Nephron (organoid): ENCODE measurements around the gene ZNF565.

Source experiments
- H3K27ac Mint-ChIP-seq, 3 experiments: 2 replicates each; pipeline ENCODE4 v1.8.0; 2020; ENCODE audit warnings: mixed read lengths in 3 of 3, mild to moderate bottlenecking in 2 of 3, moderate library complexity in 1 of 3
- H3K27me3 Mint-ChIP-seq: 2 replicates; pipeline ENCODE4 v1.8.0; 2021; ENCODE audit warnings: low read depth, mild to moderate bottlenecking, moderate library complexity, mixed read lengths
- H3K36me3 Mint-ChIP-seq: 2 replicates; pipeline ENCODE4 v1.8.0; 2020; ENCODE audit warnings: low read depth, mixed read lengths
- H3K4me1 Mint-ChIP-seq: 2 replicates; pipeline ENCODE4 v1.8.0; 2020; ENCODE audit warnings: mixed read lengths
- H3K4me3 Mint-ChIP-seq, 3 experiments: 2 replicates each; pipeline ENCODE4 v1.8.0; 2020; ENCODE audit warnings: mild to moderate bottlenecking in 3 of 3, mixed read lengths in 3 of 3, moderate library complexity in 2 of 3
- H3K9me3 Mint-ChIP-seq: 2 replicates; pipeline ENCODE4 v1.8.0; 2020; ENCODE audit warnings: mixed read lengths
- CTCF ChIP-seq, 3 experiments: fragments of 200-600 bp; sonication (generic); IDR thresholded peaks; one replicate each; pipeline ENCODE4 v1.5.0; 2021; ENCODE audit warnings: antibody characterized with exemption in 3 of 3; ENCODE audit not compliant: unreplicated experiment in 3 of 3

The ZNF565 gene

GRCh38 chr19:36256853-36257519 is 42.5 kb upstream of the ZNF565 start:
- Mint-ChIP-seq H3K4me3 (peak overlapping the region in 2 of 3 experiments; percentile 87 to 90), H3K27me3 (no peaks in the 10 kb centered on the region), H3K27ac (no peak overlapping the region), H3K9me3 (peaks cover 47% of the 10 kb centered on the region), H3K4me1 (no peaks in the 10 kb centered on the region), H3K36me3 (peaks cover 50% of the 10 kb centered on the region)
- TF ChIP-seq CTCF (IDR thresholded peaks at IDR 0.05; ENCODE audit: unreplicated experiment in 3 of 3) = no peak

DNA sequence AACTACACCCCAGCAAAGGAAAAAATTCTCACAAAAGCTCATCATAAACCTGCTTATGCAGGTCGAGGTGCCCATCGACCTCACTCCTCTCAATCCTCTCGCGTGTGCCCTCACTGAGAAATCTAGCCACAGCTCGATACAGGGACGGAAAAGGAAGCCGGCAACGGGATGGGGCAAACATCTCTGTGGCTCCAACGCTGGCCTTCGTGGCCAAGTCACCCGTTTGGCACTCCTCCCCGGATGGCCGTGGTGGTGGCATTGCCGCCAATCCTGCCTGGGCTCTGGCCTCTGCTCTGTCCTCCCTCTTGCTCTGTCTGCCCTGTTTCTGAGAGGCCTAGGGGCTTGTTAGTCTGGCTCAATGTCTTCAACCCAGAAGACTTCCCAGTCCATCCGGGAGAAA is 41.6 kb upstream of the ZNF565 start:
- no peaks in the 10 kb centered on the region for H3K27me3 Mint-ChIP-seq
- no peak overlapping the region for H3K27ac Mint-ChIP-seq
- H3K4me3 Mint-ChIP-seq = peak overlapping the region; percentile 43 to 69 (median 60)
- peaks cover 50% of the 10 kb centered on the region for H3K36me3 Mint-ChIP-seq
- no peak for TF ChIP-seq CTCF (IDR thresholded peaks at IDR 0.05; ENCODE audit: unreplicated experiment in 3 of 3)
- H3K4me1 Mint-ChIP-seq = no peaks in the 10 kb centered on the region
- peaks cover 50% of the 10 kb centered on the region for H3K9me3 Mint-ChIP-seq

GRCh38 chr19:36255316-36255715 is 40.9 kb upstream of the ZNF565 start:
- TF ChIP-seq CTCF (IDR thresholded peaks at IDR 0.05; ENCODE audit: unreplicated experiment in 3 of 3) = no peak
- Mint-ChIP-seq H3K4me3 (peak overlapping the region in 2 of 3 experiments; percentile 11 to 69), H3K27ac (no peak overlapping the region), H3K36me3 (peaks cover 50% of the 10 kb centered on the region), H3K27me3 (no peaks in the 10 kb centered on the region), H3K4me1 (no peaks in the 10 kb centered on the region), H3K9me3 (peaks cover 50% of the 10 kb centered on the region)

- Mint-ChIP-seq H3K4me3 (peak overlapping the region in 2 of 3 experiments; percentile 20 to 21), H3K27ac (no peak overlapping the region), H3K9me3 (peaks cover 50% of the 10 kb centered on the region), H3K36me3 (peaks cover 50% of the 10 kb centered on the region), H3K27me3 (no peaks in the 10 kb centered on the region), H3K4me1 (no peaks in the 10 kb centered on the region)
- no peak for TF ChIP-seq CTCF (IDR thresholded peaks at IDR 0.05; ENCODE audit: unreplicated experiment in 3 of 3)
Observed at GRCh38 chr19:36254848-36255247, 40.4 kb upstream of the ZNF565 start.

- TF ChIP-seq CTCF (IDR thresholded peaks at IDR 0.05; ENCODE audit: unreplicated experiment in 3 of 3) = no peak
- no peak overlapping the region for H3K4me3 Mint-ChIP-seq
- H3K9me3 Mint-ChIP-seq = peaks cover 43% of the 10 kb centered on the region
- no peaks in the 10 kb centered on the region for H3K4me1 Mint-ChIP-seq
- H3K27ac Mint-ChIP-seq = no peak overlapping the region
- H3K36me3 Mint-ChIP-seq = peaks cover 41% of the 10 kb centered on the region
- peaks cover 6% of the 10 kb centered on the region for H3K27me3 Mint-ChIP-seq
Observed at GRCh38 chr19:36252047-36252446, 37.6 kb upstream of the ZNF565 start.

DNA sequence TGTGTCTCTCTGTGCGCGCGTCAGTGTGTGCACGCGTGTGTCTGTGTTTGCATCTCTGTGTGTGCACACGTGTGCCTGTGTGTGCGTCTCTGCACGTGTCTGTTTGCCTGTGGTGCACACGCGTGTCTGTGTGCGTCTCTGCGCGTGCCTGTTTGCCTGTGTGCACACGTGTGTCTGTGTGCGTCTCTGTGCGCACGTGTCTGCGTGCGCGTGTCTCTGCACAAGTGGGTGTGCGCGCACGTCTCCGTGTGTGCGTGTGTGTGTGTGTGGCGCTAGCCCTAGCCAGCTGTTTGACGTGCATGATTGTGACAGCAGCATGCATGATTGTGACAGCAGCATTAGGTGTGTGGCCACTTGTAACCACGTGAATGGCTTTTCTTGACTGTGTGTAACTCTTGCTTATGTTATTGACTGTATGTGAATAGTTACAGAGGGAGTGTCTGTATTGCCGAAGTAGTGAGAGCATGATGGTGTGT is 31.6 kb upstream of the ZNF565 start:
- TF ChIP-seq CTCF (IDR thresholded peaks at IDR 0.05; ENCODE audit: unreplicated experiment in 3 of 3) = no peak
- H3K27ac Mint-ChIP-seq = no peak overlapping the region
- H3K4me1 Mint-ChIP-seq = no peaks in the 10 kb centered on the region
- peaks cover 18% of the 10 kb centered on the region for H3K9me3 Mint-ChIP-seq
- H3K36me3 Mint-ChIP-seq = peaks cover 21% of the 10 kb centered on the region
- H3K27me3 Mint-ChIP-seq = peaks cover 13% of the 10 kb centered on the region
- peak overlapping the region in 2 of 3 experiments; percentile 29 to 46 for H3K4me3 Mint-ChIP-seq
